Measurements from ENCODE around the gene MT1M.

GRCh38 chr16:56583351-56584168, 48.9 kb upstream of the MT1M start:
- TF ChIP-seq EZH2phosphoT487 (IDR thresholded peaks at IDR 0.05; ENCODE audit: insufficient read depth, low read depth) (no peak), EZH2 (IDR thresholded peaks at IDR 0.05; ENCODE audit: insufficient read depth, poor library complexity, severe bottlenecking) (no peak)
